ENCODE data around the gene PTPN6. TPM values are rescaled to one million over a fixed set of nuclear protein-coding genes. Genes with fewer than 3 reads are reported as not detected.

The PTPN6 gene
- total and polyA plus RNA-seq, 2 of the 13 experiments (the other 11 are each of a cell fraction or from before 2014, with no cell fraction given) = 10.5 to 10.6 TPM

DNA sequence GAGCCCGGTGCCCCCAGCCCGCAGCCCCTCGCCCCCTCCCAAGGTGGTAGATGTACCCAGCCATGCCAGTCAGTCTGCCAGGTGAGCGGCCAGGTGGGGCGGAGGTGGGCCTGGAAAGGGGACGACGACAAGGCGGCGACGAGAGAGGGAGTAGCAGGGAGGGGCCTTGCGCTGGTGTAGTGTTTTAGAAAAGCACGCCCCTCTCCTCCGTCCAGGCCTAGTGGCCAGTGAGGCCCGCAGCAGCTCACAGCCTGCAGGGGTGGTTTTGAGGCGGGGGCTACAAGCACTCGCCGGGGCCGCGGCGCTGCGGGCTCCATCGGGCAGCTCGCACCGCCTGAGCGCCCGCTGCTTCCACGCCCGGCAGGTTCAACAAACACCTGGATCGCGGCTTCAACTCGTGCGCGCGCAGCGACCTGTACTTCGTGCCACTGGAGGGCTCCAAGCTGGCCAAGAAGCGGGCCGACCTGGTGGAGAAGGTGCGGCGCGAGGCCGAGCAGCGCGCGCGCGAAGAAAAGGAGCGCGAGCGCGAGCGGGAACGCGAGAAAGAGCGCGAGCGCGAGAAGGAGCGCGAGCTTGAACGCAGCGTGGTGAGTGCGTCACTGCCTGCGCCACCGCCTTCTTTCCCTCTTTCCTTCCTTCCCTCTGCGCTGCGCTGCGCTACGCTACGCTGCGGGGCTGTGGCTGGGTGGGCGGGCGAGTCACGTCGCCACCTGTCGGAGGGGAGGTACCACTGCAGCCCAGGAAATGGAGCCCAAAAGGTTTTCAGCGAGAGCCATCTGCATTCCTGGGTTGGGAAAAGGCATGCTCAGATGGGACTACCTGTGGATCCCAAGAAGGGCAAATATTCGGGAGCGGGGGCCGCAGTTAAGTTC is 13.4 kb upstream of the PTPN6 start (continued):
- peak; percentile 77; the same call in 1 of the 2 replicates for TF ChIP-seq GLI4 (CRISPR knock-in tag; IDR thresholded peaks at IDR 0.05; ENCODE audit: borderline replicate concordance)
- TF ChIP-seq, protein P1, sequence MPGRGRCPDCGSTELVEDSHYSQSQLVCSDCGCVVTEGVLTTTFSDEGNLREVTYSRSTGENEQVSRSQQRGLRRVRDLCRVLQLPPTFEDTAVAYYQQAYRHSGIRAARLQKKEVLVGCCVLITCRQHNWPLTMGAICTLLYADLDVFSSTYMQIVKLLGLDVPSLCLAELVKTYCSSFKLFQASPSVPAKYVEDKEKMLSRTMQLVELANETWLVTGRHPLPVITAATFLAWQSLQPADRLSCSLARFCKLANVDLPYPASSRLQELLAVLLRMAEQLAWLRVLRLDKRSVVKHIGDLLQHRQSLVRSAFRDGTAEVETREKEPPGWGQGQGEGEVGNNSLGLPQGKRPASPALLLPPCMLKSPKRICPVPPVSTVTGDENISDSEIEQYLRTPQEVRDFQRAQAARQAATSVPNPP (CRISPR knock-in tag; IDR thresholded peaks at IDR 0.05) = peak; percentile 86; the same call in 1 of the 2 replicates
- peak; percentile 39; the same call in 1 of the 2 replicates for TF ChIP-seq TSC22D2 (CRISPR knock-in tag; IDR thresholded peaks at IDR 0.05; ENCODE audit: borderline replicate concordance)
- TF ChIP-seq, protein P2, sequence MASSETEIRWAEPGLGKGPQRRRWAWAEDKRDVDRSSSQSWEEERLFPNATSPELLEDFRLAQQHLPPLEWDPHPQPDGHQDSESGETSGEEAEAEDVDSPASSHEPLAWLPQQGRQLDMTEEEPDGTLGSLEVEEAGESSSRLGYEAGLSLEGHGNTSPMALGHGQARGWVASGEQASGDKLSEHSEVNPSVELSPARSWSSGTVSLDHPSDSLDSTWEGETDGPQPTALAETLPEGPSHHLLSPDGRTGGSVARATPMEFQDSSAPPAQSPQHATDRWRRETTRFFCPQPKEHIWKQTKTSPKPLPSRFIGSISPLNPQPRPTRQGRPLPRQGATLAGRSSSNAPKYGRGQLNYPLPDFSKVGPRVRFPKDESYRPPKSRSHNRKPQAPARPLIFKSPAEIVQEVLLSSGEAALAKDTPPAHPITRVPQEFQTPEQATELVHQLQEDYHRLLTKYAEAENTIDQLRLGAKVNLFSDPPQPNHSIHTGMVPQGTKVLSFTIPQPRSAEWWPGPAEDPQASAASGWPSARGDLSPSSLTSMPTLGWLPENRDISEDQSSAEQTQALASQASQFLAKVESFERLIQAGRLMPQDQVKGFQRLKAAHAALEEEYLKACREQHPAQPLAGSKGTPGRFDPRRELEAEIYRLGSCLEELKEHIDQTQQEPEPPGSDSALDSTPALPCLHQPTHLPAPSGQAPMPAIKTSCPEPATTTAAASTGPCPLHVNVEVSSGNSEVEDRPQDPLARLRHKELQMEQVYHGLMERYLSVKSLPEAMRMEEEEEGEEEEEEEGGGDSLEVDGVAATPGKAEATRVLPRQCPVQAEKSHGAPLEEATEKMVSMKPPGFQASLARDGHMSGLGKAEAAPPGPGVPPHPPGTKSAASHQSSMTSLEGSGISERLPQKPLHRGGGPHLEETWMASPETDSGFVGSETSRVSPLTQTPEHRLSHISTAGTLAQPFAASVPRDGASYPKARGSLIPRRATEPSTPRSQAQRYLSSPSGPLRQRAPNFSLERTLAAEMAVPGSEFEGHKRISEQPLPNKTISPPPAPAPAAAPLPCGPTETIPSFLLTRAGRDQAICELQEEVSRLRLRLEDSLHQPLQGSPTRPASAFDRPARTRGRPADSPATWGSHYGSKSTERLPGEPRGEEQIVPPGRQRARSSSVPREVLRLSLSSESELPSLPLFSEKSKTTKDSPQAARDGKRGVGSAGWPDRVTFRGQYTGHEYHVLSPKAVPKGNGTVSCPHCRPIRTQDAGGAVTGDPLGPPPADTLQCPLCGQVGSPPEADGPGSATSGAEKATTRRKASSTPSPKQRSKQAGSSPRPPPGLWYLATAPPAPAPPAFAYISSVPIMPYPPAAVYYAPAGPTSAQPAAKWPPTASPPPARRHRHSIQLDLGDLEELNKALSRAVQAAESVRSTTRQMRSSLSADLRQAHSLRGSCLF (CRISPR knock-in tag; IDR thresholded peaks at IDR 0.05; ENCODE audit: borderline replicate concordance) = no peak
- TF ChIP-seq HHEX (CRISPR knock-in tag; IDR thresholded peaks at IDR 0.05) = no peak
- TF ChIP-seq U2AF2 (IDR thresholded peaks at IDR 0.05; ENCODE audit: low read depth, low read length) = no peak
- no peak for TF ChIP-seq LCORL (IDR thresholded peaks at IDR 0.05)
- TF ChIP-seq LCORL (CRISPR knock-in tag; IDR thresholded peaks at IDR 0.05) = peak; percentile 88
- TF ChIP-seq, protein P3, sequence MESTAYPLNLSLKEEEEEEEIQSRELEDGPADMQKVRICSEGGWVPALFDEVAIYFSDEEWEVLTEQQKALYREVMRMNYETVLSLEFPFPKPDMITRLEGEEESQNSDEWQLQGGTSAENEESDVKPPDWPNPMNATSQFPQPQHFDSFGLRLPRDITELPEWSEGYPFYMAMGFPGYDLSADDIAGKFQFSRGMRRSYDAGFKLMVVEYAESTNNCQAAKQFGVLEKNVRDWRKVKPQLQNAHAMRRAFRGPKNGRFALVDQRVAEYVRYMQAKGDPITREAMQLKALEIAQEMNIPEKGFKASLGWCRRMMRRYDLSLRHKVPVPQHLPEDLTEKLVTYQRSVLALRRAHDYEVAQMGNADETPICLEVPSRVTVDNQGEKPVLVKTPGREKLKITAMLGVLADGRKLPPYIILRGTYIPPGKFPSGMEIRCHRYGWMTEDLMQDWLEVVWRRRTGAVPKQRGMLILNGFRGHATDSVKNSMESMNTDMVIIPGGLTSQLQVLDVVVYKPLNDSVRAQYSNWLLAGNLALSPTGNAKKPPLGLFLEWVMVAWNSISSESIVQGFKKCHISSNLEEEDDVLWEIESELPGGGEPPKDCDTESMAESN (CRISPR knock-in tag; conservative IDR thresholded peaks at IDR 0.05) = peak; percentile 95
- TF ChIP-seq, protein P4, sequence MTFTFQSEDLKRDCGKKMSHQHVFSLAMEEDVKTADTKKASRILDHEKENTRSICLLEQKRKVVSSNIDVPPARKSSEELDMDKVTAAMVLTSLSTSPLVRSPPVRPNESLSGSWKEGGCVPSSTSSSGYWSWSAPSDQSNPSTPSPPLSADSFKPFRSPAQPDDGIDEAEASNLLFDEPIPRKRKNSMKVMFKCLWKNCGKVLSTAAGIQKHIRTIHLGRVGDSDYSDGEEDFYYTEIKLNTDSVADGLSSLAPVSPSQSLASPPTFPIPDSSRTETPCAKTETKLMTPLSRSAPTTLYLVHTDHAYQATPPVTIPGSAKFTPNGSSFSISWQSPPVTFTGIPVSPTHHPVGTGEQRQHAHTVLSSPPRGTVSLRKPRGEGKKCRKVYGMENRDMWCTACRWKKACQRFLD (CRISPR knock-in tag; IDR thresholded peaks at IDR 0.05; ENCODE audit: borderline replicate concordance) = no peak
- peak; percentile 88; the same call in 1 of the 2 replicates for TF ChIP-seq TOE1 (CRISPR knock-in tag; IDR thresholded peaks at IDR 0.05)
- no peak for TF ChIP-seq ZNF253 (CRISPR knock-in tag; IDR thresholded peaks at IDR 0.05; ENCODE audit: borderline replicate concordance)
- TF ChIP-seq ZNF616 (CRISPR knock-in tag; IDR thresholded peaks at IDR 0.05; ENCODE audit: low read depth) = peak; percentile 91; the same call in 1 of the 2 replicates
- no peak for TF ChIP-seq KLF12 (CRISPR knock-in tag; IDR thresholded peaks at IDR 0.05; ENCODE audit: borderline replicate concordance)
- no peak for TF ChIP-seq ZFP36 (IDR thresholded peaks at IDR 0.05; ENCODE audit: borderline replicate concordance, low read depth, low read length, partially characterized antibody)
- TF ChIP-seq MEIS2 (CRISPR knock-in tag; IDR thresholded peaks at IDR 0.05) = peak; percentile 51; the same call in 1 of the 2 replicates
- TF ChIP-seq ZSCAN29 (CRISPR knock-in tag; conservative IDR thresholded peaks at IDR 0.05) = 0 out of 2 replicates have a peak, but pooled peaks have one; percentile 37
- peak; percentile 88 for TF ChIP-seq ATF7-NPFF (CRISPR knock-in tag; IDR thresholded peaks at IDR 0.05; ENCODE audit: low read depth)
- TF ChIP-seq BRCA1 (CRISPR knock-in tag; IDR thresholded peaks at IDR 0.05) = no peak
- TF ChIP-seq SAP130 (CRISPR knock-in tag; IDR thresholded peaks at IDR 0.05; ENCODE audit: low read depth) = peak; percentile 94
